Fibroblast of the conjunctiva (primary cell): Measurements from ENCODE around the gene B3GNT9.

ENCODE experiments used
- DNase-seq: peaks from one replicate; pipeline ENCODE4 v3.0.0-alpha.2; 2010; ENCODE audit warnings: low read depth

Gene B3GNT9

DNA sequence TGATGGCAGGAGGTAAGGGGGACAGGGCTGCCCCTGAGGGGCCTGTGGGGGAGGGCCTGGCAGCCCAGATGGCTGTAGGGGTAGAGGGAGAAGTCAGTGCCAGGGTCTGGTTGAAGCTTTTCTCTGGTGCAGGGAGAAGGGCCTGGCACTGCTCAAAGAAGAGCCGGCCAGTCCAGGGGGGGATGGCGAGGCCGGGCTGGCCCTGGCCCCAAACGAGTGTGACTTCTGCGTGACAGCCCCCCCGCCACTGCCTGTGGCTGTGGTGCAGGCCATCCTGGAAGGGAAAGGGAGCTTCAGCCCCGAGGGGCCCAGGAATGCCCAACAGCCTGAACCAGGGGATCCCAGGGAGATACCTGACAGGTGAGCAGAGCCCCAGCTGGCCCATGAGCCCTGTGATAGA is 16.8 kb upstream of the B3GNT9 start:
- no peak for DNase-seq

- DNase-seq: no peak
Observed at GRCh38 chr16:67166598-67167168, 15.9 kb upstream of the B3GNT9 start.

GRCh38 chr16:67166110-67166547 is 15.3 kb upstream of the B3GNT9 start:
- DNase-seq: no peak

- DNase-seq: no peak
Observed at GRCh38 chr16:67165121-67166078, 14.6 kb upstream of the B3GNT9 start.

GRCh38 chr16:67164599-67165061 is 13.8 kb upstream of the B3GNT9 start, which contains the start of gene HSF4:
TSS of gene HSF4 (plus strand) at chr16:67164745. CDS start at chr16:67164812, 67 bp downstream.
- DNase-seq: no peak

DNA sequence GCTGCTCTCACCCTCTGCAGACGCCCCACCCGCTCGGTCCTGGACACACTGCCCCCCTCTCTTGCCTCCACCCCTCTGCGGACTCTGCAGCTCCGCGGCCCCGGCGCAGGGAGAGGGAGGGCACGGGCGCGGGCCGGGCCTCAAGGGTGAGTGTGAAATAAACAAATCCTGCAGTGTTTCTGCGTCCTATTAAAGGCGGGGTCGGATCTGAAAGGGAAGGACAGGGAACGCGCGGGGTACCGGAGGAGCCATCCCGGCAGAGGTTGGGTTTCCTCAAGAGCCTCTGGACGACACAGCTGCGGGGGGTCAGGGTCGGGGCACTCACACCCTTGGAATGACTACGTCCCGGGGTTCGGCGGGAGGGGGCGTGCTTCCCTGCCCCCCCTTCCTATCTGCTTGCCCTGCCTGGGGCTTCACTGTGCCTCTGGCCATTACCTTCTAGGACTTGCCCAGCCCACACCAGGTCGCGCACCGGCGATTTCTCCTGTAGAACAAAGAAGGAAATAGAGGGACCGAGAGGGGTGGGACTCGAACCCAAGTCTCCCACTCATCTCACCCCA is 13.3 kb upstream of the B3GNT9 start:
- no peak for DNase-seq

- no peak for DNase-seq
Observed at GRCh38 chr16:67163164-67163998, 12.6 kb upstream of the B3GNT9 start.

- no peak for DNase-seq
Observed at GRCh38 chr16:67162506-67163163, 11.8 kb upstream of the B3GNT9 start.

- no peak for DNase-seq
Observed at GRCh38 chr16:67161595-67162058, 10.8 kb upstream of the B3GNT9 start.

GRCh38 chr16:67158637-67159600 is 8.1 kb upstream of the B3GNT9 start:
- DNase-seq: no peak

GRCh38 chr16:67157892-67158635 is 7.3 kb upstream of the B3GNT9 start:
- DNase-seq: no peak

GRCh38 chr16:67157106-67157748 is 6.4 kb upstream of the B3GNT9 start:
- DNase-seq: no peak

- DNase-seq: no peak
Observed at GRCh38 chr16:67156143-67156844, 5.5 kb upstream of the B3GNT9 start.

DNA sequence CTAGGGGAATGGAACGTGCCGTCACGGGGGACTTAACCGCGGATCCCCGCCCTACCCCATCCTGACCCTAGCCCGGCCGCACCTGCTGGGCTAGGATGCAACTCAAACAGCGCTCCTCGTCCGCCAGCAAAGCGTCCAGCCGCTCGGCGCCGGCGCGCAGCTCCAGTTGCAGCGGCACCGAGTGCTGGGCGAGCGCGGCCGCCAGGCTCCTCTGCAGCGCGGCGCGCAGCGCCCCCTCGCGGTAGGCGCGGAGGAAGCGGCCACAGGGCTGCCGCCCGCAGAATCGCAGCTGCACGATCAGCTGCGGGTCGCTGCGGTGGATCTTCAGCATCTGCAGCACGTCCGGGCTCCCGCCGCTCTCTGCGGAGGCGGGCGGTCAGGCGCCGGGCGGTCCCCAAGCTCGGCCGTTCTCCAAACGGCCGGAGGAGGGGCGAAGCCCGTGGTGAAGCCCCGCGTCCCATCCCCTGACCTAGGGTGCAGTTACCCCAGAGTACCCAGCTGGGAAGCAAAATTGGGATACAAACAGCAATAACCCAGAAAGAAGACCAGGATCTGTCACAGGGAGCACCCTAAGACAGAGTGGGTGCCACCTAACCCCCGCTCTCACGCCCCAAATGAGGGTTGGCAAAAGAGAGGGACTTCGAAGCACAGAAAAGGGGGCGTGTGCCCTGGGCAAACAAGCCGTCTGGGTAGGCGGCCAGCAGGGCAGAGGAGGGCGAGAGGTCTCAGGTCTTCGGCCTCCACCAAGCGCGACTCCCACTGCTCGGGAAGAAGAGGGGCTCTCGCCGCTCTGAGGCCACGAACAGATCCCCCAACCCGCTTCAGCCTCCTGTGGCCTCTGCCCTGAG is 4.7 kb upstream of the B3GNT9 start:
- DNase-seq: peak; percentile 37

GRCh38 chr16:67154578-67155294 is 3.9 kb upstream of the B3GNT9 start:
- DNase-seq: no peak

DNA sequence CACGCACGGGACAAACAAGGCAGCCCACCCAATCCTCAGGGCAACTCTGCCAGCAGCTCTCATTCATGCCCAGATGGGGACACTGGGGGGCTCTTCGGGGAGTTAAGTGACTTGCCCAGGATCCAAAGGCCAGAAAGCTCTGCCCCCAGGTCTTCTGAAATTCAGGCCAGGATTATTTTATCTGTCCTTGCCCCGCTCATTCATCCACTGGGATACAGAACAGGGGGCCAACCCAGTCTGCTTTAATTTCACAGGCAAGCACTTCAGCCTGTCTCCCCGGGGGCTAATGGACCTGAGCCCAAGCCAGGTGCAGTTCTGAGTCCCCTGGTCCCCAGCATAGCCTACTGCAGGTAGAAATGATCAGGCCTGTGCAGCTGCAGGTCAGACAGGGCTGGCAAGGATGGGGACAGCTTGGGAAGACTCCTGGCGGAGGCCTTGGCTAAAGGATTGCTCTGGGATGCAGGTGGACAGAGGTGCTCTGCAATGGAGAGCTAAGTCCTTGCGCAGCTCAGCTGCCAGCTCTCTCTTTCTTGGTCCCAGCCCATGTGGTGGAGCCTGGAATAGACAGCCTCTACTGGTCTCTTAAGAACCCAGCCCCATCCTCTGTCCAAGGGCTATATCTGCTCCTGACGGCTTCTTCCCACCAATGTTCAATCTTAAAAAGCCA is 766 bp upstream of the B3GNT9 start:
- DNase-seq: no peak
